ENCODE results near the gene MMP11.

Gene MMP11

DNA sequence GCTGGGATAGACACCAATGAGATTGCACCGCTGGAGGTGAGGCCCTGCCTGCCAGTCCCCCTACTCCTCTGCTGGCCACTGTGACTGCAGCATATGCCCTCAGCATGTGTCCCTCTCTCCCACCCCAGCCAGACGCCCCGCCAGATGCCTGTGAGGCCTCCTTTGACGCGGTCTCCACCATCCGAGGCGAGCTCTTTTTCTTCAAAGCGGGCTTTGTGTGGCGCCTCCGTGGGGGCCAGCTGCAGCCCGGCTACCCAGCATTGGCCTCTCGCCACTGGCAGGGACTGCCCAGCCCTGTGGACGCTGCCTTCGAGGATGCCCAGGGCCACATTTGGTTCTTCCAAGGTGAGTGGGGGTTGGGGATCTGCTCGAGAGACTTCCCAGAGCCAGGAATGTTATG is 8.4 kb downstream of the MMP11 start:
- DNase-seq (ENCODE audit: low spot score): no peak

DNA sequence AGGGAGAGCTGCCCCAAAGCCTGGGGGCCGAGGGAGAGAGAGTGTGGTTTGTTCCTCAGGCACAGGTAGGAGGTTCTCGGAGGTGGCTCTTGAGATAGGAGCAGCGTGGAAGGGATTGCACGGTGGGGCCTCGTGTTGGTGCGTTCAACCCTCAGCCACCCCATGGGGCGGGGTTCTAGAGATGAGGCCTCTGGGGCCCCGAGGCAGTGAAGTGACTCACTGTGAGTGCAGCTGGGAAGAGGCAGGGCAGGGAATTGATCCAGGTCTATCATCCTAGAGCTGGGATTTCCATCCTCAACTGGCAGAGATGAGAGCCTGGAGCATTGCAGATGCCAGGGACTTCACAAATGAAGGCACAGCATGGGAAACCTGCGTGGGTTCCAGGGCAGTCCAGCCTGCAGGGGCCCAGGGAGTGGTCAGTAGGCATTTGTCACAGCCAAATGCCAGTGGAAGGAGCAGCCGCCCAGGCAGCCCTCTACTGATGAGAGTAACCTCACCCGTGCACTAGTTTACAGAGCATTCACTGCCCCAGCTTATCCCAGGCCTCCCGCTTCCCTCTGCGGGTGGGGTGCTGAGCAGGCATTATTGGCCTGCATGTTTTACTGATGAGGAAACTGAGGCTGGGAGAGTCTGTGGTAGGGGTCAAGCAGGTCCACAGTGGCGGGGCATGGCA is 9.0 kb downstream of the MMP11 start:
- no peak for DNase-seq (ENCODE audit: low spot score)

DNA sequence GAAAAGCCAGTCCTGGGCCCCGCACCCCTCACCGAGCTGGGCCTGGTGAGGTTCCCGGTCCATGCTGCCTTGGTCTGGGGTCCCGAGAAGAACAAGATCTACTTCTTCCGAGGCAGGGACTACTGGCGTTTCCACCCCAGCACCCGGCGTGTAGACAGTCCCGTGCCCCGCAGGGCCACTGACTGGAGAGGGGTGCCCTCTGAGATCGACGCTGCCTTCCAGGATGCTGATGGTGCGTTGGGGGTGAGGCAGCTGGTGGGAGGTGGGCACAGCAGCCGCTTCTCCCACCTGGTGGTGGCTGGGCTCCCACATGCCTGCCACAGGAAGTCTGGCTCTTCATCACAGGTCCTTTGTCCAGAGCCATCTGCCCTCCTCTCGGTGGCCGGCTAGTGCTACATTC is 9.6 kb downstream of the MMP11 start:
- DNase-seq (ENCODE audit: low spot score): no peak

DNA sequence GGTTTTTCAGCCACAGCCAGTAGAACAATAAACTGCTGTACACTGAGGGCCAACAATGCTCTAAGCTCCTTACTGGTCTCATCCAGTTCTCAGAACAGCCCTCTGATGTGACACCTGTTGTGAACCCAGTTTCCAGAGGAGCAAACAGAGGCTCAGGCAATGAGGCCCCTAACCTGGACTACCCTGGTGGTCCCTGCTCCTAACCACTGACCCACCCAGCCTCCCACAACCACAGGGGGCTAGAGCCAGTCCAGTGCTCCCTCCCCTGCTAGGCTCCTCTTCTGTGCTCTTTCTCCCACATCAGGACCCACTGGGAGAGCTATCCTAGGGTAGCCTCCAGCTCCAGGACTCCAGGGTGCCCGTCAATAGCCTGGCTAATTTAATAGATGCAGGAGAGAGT is 10.1 kb downstream of the MMP11 start:
- DNase-seq (ENCODE audit: low spot score): no peak

- no peak for DNase-seq (ENCODE audit: low spot score)
Observed at GRCh38 chr22:23783265-23784150, 10.9 kb downstream of the MMP11 start.

DNA sequence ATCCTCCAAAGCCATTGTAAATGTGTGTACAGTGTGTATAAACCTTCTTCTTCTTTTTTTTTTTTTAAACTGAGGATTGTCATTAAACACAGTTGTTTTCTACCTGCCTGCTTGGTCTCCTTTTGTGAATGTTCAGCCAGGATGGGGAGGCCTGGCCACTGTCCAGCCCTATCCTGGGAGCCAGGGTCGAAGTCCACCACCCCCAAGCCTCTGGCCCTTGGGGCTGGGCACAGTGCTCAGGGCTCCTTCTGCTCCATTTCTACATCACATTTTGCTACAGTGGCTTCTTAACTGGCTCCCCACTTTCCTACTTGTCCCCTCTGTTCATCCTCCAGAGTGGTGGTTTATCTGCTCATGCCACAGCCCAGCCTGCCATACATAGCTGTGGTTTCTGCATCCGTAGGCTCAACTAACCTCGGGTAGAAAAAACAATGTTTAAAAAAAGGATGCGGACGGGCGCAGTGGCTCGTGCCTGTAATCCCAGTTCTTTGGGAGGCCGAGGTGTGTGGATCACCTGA is 11.6 kb downstream of the MMP11 start:
- DNase-seq (ENCODE audit: low spot score): peak; percentile 75

DNA sequence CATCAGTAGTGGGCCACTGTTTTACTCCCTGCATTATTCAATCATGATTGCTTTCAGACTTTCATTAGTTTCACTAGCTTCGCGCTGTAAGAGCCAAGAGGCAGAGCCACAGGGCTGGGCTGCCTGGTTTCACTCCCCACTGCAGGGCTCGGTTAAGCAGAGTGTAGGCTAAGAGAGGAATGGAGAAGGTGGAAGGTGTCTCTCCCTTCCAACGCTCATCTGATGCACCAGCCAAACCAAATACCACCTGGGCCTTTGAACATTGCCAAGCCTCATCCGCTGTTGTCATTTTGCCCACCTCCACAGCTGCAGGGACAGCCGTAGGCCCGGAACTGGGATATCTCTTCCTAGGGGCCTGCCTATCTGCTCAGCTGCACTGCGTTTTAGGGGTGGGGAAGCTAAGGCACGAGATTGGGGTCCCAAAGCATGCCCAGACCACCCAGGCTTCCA is 13.6 kb downstream of the MMP11 start:
- DNase-seq (ENCODE audit: low spot score): no peak

DNA sequence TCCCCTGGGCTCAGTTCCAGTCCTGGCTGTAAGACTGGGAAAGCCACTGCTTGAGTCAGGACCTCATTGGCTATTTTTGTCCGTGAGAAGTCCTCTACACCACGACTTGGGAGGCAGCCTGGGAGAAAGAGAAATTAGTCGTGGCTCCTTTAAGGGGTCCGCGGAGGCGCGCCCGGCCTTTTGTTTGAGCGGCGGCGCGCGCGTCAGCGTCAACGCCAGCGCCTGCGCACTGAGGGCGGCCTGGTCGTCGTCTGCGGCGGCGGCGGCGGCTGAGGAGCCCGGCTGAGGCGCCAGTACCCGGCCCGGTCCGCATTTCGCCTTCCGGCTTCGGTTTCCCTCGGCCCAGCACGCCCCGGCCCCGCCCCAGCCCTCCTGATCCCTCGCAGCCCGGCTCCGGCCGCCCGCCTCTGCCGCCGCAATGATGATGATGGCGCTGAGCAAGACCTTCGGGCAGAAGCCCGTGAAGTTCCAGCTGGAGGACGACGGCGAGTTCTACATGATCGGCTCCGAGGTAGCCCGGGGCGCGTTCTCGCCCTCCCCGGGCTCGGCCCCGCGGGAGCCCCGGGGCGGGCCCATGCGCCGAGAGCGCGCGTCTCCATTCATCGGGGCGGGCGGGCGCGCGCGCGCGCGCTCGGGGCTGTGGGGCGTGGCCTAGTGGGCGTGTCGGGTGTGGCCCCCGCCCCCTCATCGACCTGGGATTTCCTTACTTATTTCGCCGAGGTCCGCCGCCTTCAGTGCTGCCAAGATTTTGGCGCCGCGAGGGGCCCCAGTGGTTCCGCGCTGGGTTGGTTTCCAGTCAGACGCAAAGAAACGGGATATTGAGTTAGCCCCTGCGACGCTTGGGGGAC is 14.3 kb downstream of the MMP11 start, which contains the start of gene SMARCB1:
Gene SMARCB1, plus strand, starts transcription at position 215 of the 848 bp plus-strand sequence. Its CDS starts 204 bp downstream, at position 419.
- DNase-seq (ENCODE audit: low spot score): peak; percentile 97

DNA sequence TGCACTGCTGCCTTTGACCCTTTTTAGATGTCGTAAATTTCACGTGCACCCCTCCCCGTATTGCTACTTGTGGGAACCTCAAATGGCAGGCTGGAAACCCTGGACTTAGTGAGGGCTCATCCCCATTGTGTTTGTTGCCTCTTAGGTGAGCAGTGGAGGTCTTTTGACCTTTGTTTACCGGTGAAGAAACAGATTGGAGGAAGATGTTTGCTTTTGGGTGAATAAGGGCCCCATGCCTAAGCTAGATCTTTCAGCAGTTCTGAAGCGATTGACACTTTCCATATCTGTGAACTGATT is 14.9 kb downstream of the MMP11 start:
- DNase-seq (ENCODE audit: low spot score): no peak

DNA sequence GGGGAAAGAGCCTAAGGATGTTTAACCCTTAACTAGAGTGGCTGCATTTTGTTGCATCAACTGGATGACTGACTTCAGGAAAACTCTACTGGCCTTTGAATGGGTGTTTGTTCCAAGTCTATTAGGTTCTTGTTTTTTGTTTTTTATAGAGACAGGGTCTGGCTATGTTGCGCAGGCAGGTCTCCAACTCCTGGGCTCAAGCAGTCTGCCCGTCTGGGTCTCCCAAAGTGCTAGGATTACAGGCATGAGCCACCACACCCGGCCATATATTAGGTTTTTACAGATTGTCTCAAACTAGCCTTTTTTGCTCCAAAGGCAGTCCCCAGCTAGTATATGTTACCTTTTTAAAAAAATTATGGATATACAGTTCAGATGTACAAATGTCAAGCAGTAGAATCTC is 15.3 kb downstream of the MMP11 start:
- no peak for DNase-seq (ENCODE audit: low spot score)

DNA sequence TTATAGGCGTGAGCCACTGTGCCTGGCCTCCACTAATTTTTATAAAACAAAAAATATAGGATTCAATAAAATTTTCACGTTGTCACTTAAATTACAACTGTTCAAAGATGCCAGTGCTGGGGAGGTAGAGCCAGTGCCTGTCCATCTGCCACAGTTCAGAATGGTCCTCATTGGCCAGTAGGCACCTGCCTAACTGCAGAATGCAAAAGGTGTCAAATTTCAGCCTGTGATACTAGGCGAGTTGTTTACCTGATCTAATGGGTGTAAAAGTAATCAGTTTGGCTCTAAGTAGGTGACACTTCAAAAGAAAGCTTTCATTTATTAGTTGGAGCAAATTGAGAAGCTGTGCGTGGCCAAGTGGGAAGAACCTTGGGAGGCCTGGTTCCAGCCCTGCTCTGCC is 16.5 kb downstream of the MMP11 start:
- DNase-seq (ENCODE audit: low spot score): no peak

DNA sequence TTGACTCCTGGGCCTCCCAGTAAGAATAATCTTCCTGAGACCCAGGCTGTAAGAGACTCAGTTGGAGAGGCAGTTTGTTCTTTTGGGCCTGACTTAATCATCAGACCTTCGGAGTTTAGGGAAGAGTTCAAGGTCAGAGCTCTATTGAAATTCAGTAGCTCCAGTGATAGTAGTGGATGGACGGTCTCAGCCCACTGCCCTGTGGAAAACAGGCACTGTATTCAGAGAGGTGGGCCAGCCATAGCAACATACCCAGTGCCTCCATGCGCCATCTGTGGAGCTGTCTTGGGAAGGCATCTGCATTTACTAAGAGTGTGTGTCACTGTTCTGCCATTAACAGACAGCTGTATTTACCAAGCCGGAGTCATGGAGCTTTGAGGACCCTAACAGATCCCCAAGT is 17.0 kb downstream of the MMP11 start:
- DNase-seq (ENCODE audit: low spot score): no peak

- no peak for DNase-seq (ENCODE audit: low spot score)
Observed at GRCh38 chr22:23790819-23791737, 18.4 kb downstream of the MMP11 start.

GRCh38 chr22:23791738-23792645 is 19.3 kb downstream of the MMP11 start:
- DNase-seq (ENCODE audit: low spot score): no peak

GRCh38 chr22:23793326-23793725 is 20.7 kb downstream of the MMP11 start:
- DNase-seq (ENCODE audit: low spot score): no peak

DNA sequence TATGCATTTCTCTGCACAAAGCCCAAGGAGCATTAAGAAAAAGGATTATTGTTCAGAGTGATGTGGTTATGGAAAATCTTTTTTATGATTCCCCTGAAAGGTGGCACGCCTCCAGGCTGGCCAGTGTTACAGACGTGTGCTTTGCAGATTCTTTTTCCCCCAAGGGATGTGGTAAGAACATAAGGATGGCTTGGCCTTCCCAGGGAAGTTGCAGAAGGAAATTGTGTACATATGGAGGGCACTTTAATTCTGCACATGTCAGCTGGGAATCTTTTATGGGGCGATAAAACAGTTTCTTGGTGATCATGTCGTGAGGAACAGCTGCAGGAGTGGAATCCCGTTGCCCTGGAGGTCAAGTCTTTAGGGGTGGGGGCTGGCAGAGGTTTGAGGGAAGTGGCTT is 23.8 kb downstream of the MMP11 start:
- no peak for DNase-seq (ENCODE audit: low spot score)

DNA sequence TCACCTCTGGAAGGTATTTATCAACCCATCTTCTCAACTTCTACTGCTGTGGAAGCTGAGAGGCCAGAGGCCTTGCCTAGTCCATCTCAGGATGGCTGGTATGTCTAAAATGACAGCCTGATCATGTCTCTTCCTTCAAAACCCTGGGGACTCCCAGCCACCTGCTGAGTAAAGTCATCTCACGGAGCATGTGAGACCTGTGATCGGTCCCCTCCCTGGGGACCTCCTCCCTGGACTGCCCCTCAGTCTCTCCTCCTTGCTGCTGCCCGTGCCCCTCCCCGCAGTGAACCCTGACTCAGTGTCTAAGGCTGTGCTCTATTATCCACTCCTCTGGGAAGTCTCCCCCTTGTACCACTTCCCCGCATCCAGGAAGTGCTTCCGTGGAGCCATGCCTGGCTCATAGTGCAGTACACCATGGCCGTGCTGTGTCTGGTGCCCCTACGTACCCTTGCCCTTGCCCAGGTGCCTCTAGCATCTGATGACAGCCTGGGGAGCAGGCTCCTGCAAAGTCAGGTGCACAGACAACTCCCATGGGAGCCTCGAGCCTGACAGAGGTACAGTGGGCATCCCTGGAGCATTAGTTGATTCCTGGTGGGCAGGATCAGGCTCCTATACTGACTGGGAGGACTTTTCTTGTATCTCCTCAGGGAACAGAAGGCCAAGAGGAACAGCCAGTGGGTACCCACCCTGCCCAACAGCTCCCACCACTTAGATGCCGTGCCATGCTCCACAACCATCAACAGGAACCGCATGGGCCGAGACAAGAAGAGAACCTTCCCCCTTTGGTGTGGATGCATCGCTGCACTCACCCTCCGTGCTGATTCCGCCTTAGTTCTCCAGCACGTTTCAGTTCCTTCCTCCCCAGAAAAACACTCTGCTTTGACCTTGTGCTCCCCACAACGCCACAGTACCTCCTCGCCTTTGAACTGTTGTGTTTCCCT is 27.9 kb downstream of the MMP11 start:
- no peak for DNase-seq (ENCODE audit: low spot score)

- DNase-seq (ENCODE audit: low spot score): no peak
Observed at GRCh38 chr22:23801238-23801821, 28.7 kb downstream of the MMP11 start.
